IMR-90 (cell line): ENCODE results near the gene DENND1B. TPM values are rescaled to one million over a fixed set of nuclear protein-coding genes. Genes with fewer than 3 reads are reported as not detected.
A peak's percentile ranks its signal among the peaks of the same experiment; 100 is the strongest.

Source experiments
- ATAC-seq: fragments of 200-7000 bp; cut with Tn5 transposase; 2 replicates; pipeline ENCODE4 v1.9.1; 2020; ENCODE audit warnings: low read depth, mild to moderate bottlenecking, moderate library complexity
- BruUV-seq: library from RNA; stranded (reverse); fragments of 400-500 nt; replicated peaks from 2 replicates; lab custom pipeline; 2021; lab: Mats Ljungman, UMichigan
- CTCF ChIA-PET: fragments of 300-600 bp; formaldehyde crosslinking; extraction: SDS; loops from one replicate; lab custom pipeline; 2021; ENCODE audit warnings: antibody characterized with exemption; lab: Yijun Ruan, JAX
- POLR2A ChIA-PET: fragments of 300-600 bp; sonication (Branson Sonifier 250); formaldehyde crosslinking; loops from one replicate; lab custom pipeline; 2022; ENCODE audit warnings: antibody characterized with exemption; ENCODE audit not compliant: unreplicated experiment; lab: Charles Lee
- DNase-seq: peaks from one replicate; pipeline ENCODE4 v3.0.0; 2013
- H2AFZ ChIP-seq: replicated peaks from 2 replicates; pipeline ENCODE3; 2013; ENCODE audit warnings: low read length, mild to moderate bottlenecking; ENCODE audit not compliant: poor library complexity
- H2AK5ac ChIP-seq: 2 replicates; pipeline ENCODE4 v1.6.1; 2013; ENCODE audit warnings: low read depth, low read length, inconsistent platforms
- H2AK9ac ChIP-seq: replicated peaks from 2 replicates; pipeline ENCODE3; 2013; ENCODE audit warnings: mild to moderate bottlenecking, low read depth, low read length, moderate library complexity; ENCODE audit not compliant: poor library complexity
- H2BK120ac ChIP-seq: 2 replicates; pipeline ENCODE4 v1.6.1; 2013; ENCODE audit warnings: low read depth, low read length, inconsistent platforms
- H2BK15ac ChIP-seq: 3 replicates; pipeline ENCODE4 v1.6.1; 2013; ENCODE audit warnings: low read depth, low read length, inconsistent platforms
- H2BK20ac ChIP-seq: 2 replicates; pipeline ENCODE4 v1.6.1; 2013; ENCODE audit warnings: low read depth, mild to moderate bottlenecking, inconsistent platforms, low read length, moderate library complexity
- H2BK5ac ChIP-seq: 2 replicates; pipeline ENCODE4 v1.6.1; 2013; ENCODE audit warnings: mild to moderate bottlenecking, low read depth, low read length, inconsistent platforms; ENCODE audit not compliant: poor library complexity, severe bottlenecking
- H3K14ac ChIP-seq: replicated peaks from 2 replicates; pipeline ENCODE4 v1.6.1; 2013; ENCODE audit warnings: low read depth, low read length, inconsistent platforms
- H3K18ac ChIP-seq: 2 replicates; pipeline ENCODE4 v1.6.1; 2013; ENCODE audit warnings: low read depth, low read length, control low read depth
- H3K23ac ChIP-seq: 2 replicates; pipeline ENCODE4 v1.6.1; 2013; ENCODE audit warnings: low read depth, low read length, inconsistent platforms
- H3K27ac ChIP-seq: 2 replicates; pipeline ENCODE4 v1.5.1; 2013; ENCODE audit warnings: mild to moderate bottlenecking, control low read depth, low read length; ENCODE audit not compliant: insufficient read depth
- H3K27me3 ChIP-seq: 2 replicates; pipeline ENCODE4 v1.6.1; 2013; ENCODE audit warnings: low read length; ENCODE audit not compliant: control insufficient read depth, insufficient read depth
- H3K36me3 ChIP-seq: 2 replicates; pipeline ENCODE4 v1.6.1; 2013; ENCODE audit warnings: low read length, mixed read lengths; ENCODE audit not compliant: control insufficient read depth, insufficient read depth
- H3K4ac ChIP-seq: 2 replicates; pipeline ENCODE4 v1.6.1; 2013; ENCODE audit warnings: low read depth, low read length, inconsistent platforms
- H3K4me1 ChIP-seq: 2 replicates; pipeline ENCODE4 v1.6.1; 2013; ENCODE audit warnings: low read length, mixed read lengths; ENCODE audit not compliant: control insufficient read depth, insufficient read depth
- H3K4me2 ChIP-seq: 2 replicates; pipeline ENCODE4 v1.6.1; 2013; ENCODE audit warnings: low read depth, mild to moderate bottlenecking, control low read depth, low read length, moderate library complexity
- H3K4me3 ChIP-seq: 2 replicates; pipeline ENCODE4 v1.5.1; 2013; ENCODE audit warnings: low read depth, mild to moderate bottlenecking, control low read depth, low read length, moderate library complexity; ENCODE audit not compliant: insufficient read depth
- H3K56ac ChIP-seq: 2 replicates; pipeline ENCODE4 v1.6.1; 2013; ENCODE audit warnings: low read length, inconsistent platforms; ENCODE audit not compliant: insufficient read depth; ENCODE audit errors: extremely low read depth
- H3K79me1 ChIP-seq, 2 experiments: 2 replicates each; pipeline ENCODE4 v1.6.1; 2013; ENCODE audit warnings: low read length in 2 of 2, inconsistent platforms in 1 of 2, low read depth in 1 of 2
- H3K9ac ChIP-seq: 2 replicates; pipeline ENCODE4 v1.6.1; 2013; ENCODE audit warnings: low read depth, low read length, control low read depth
- H3K9me1 ChIP-seq: 2 replicates; pipeline ENCODE4 v1.6.1; 2013; ENCODE audit warnings: low read length, inconsistent platforms; ENCODE audit not compliant: insufficient read depth
- H3K9me3 ChIP-seq: 2 replicates; pipeline ENCODE4 v1.6.1; 2013; ENCODE audit warnings: low read length; ENCODE audit not compliant: control insufficient read depth, insufficient read depth
- H4K20me1 ChIP-seq: 2 replicates; pipeline ENCODE4 v1.6.1; 2013; ENCODE audit warnings: low read length, inconsistent platforms; ENCODE audit not compliant: insufficient read depth
- H4K5ac ChIP-seq: 2 replicates; pipeline ENCODE4 v1.6.1; 2013; ENCODE audit warnings: mild to moderate bottlenecking, low read depth, low read length, control low read depth
- H4K8ac ChIP-seq, 2 experiments: 2 replicates each; pipeline ENCODE4 v1.6.1; 2013; ENCODE audit warnings: low read depth in 2 of 2, low read length in 2 of 2, control low read depth in 1 of 2, inconsistent platforms in 1 of 2
- H4K91ac ChIP-seq: 2 replicates; pipeline ENCODE4 v1.6.1; 2013; ENCODE audit warnings: low read depth, low read length, inconsistent platforms; ENCODE audit not compliant: insufficient read depth
- BHLHE40 ChIP-seq: fragments of 150-350 bp; IDR thresholded peaks from 2 replicates; pipeline ENCODE4 v1.6.1; 2016; ENCODE audit warnings: mild to moderate bottlenecking, low read depth, low read length
- CEBPB ChIP-seq: IDR thresholded peaks from 2 replicates; pipeline ENCODE4 v1.6.1; 2012; ENCODE audit warnings: low read depth, low read length, improper control_type of control experiment
- CHD1 ChIP-seq: IDR thresholded peaks from 2 replicates; pipeline ENCODE4 v1.6.1; 2012; ENCODE audit warnings: low read depth, low read length, improper control_type of control experiment
- MXI1 ChIP-seq: IDR thresholded peaks from 2 replicates; pipeline ENCODE4 v1.6.1; 2012; ENCODE audit warnings: low read depth, mild to moderate bottlenecking, low read length, moderate library complexity, borderline replicate concordance
- NFE2L2 ChIP-seq: fragments of 150-350 bp; IDR thresholded peaks from 2 replicates; pipeline ENCODE4 v1.6.1; 2016; ENCODE audit warnings: low read depth, mild to moderate bottlenecking, low read length
- RAD21 ChIP-seq: IDR thresholded peaks from 2 replicates; pipeline ENCODE4 v1.6.1; 2012; ENCODE audit warnings: low read length, improper control_type of control experiment
- SMC3 ChIP-seq: fragments of 150-350 bp; IDR thresholded peaks from 2 replicates; pipeline ENCODE4 v1.6.1; 2016; ENCODE audit warnings: low read depth, mild to moderate bottlenecking, antibody characterized with exemption, low read length, moderate library complexity
- USF2 ChIP-seq: fragments of 150-350 bp; IDR thresholded peaks from 2 replicates; pipeline ENCODE4 v1.6.1; 2017; ENCODE audit warnings: mild to moderate bottlenecking, antibody characterized with exemption, low read length, low read depth
- WGBS, 2 experiments: methylation state at CpG; one replicate each; pipeline versions ENCODE4 v1.1.5 to v1.1.7; 2013; ENCODE audit warnings: missing lambda C conversion rate in 2 of 2; ENCODE audit not compliant: insufficient read length in 1 of 2; ENCODE audit errors: extremely low coverage in 2 of 2; 5-methylcytosine and 5-hydroxymethylcytosine counted together
- dilution Hi-C: fragments of 300-500 bp; cut with HindIII; formaldehyde crosslinking; loops from one replicate; pipeline ENCODE4 v1.14.3; 2018; ENCODE audit warnings: low sequenced_read_pairs; ENCODE audit not compliant: unreplicated experiment
- in situ Hi-C: fragments of 300-500 bp; cut with MboI; formaldehyde crosslinking; loops from 3 replicates; pipeline ENCODE4 v1.14.3; 2019; ENCODE audit warnings: low sequenced_read_pairs, inconsistent platforms, mixed read lengths
- intact Hi-C: fragments of 100-400 bp; cut with micrococcal nuclease; formaldehyde crosslinking; loops from 2 replicates; pipeline ENCODE4 v1.10.0; 2022
- polyA plus RNA-seq, 3 experiments: library from polyadenylated mRNA; depleted of rRNA; stranded (reverse); fragments of >200 nt; gene quantifications; 2 replicates each; pipeline ENCODE4 v1.2.3, GENCODE V29; 2012; ENCODE audit warnings: low replicate concordance in 1 of 3
- total RNA-seq: library from RNA; depleted of rRNA; stranded (reverse); fragments of >200 nt; gene quantifications from 2 replicates; pipeline ENCODE4 v1.2.3, GENCODE V29; 2012
- TF ChIP-seq, protein P1 (sequence below): fragments of 150-350 bp; IDR thresholded peaks from 2 replicates; pipeline ENCODE4 v1.6.1; 2016; ENCODE audit warnings: low read depth, mild to moderate bottlenecking, low read length, moderate library complexity, borderline replicate concordance

Gene DENND1B
- total and polyA plus RNA-seq, 2 of the 4 experiments (the other 2 are of a cell fraction): 4.0 to 24.2 TPM

DNA sequence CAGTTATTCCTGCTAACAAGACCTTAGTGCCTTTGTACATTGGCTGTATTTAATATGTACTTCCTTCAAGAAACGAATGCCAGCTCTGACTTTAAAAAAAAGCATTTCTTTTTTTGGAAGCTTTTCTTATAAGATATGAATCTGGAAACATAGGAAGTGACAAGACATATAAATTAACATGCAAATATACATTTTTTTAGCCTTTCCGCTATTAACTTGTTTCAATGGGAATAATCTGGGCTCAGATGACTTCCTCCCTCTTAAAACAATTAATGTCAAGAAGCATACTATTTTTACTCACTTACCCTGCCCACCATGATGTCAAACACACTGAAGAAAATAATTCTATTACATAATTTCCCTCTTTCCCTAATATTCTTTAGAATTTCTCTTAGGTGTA is 1.4 kb downstream of the DENND1B start:
- dilution Hi-C loops (no loop called here), intact Hi-C loops (loop anchor here (5.0 kb wide), 1 partner anchor 157 kb away; no protein-coding TSS in a partner anchor), in situ Hi-C loops (no loop called here)
- H2BK5ac ChIP-seq: peak overlapping the region; percentile 94
- TF ChIP-seq RAD21: no peak
- TF ChIP-seq USF2: no peak
- TF ChIP-seq, protein P1, sequence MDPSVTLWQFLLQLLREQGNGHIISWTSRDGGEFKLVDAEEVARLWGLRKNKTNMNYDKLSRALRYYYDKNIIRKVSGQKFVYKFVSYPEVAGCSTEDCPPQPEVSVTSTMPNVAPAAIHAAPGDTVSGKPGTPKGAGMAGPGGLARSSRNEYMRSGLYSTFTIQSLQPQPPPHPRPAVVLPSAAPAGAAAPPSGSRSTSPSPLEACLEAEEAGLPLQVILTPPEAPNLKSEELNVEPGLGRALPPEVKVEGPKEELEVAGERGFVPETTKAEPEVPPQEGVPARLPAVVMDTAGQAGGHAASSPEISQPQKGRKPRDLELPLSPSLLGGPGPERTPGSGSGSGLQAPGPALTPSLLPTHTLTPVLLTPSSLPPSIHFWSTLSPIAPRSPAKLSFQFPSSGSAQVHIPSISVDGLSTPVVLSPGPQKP: no peak
- TF ChIP-seq NFE2L2: no peak
- no peak for TF ChIP-seq CHD1
- TF ChIP-seq CEBPB: no peak
- no peak for TF ChIP-seq SMC3
- TF ChIP-seq BHLHE40: no peak
- no peak for TF ChIP-seq MXI1
- 0 out of 2 replicates have a peak overlapping the region, but pooled peaks have one; percentile 14 for H3K4me3 ChIP-seq
- no peak overlapping the region for H3K4ac ChIP-seq
- no TSS peak for BruUV-seq
- H4K5ac ChIP-seq: no peak overlapping the region
- WGBS, 2 experiments: no CpG with 5 or more reads among the region's 2 CpGs
- H4K20me1 ChIP-seq: no peaks in the 10 kb centered on the region
- H3K36me3 ChIP-seq: no peaks in the 10 kb centered on the region
- ATAC-seq (no peak), DNase-seq (no peak)
- H4K91ac ChIP-seq: no peak overlapping the region
- peaks cover 17 to 31% of the 10 kb centered on the region in 2 experiments for H3K79me1 ChIP-seq
- 0 out of 3 replicates have a peak overlapping the region, but pooled peaks have one; percentile 57 for H2BK15ac ChIP-seq
- H3K56ac ChIP-seq: no peak overlapping the region
- H3K9me1 ChIP-seq: peaks cover 11% of the 10 kb centered on the region
- H3K23ac ChIP-seq: peak overlapping the region; percentile 30
- no peak overlapping the region for H2AFZ ChIP-seq
- H2AK5ac ChIP-seq: no peak overlapping the region
- CTCF ChIA-PET: no interaction called here
- H3K4me1 ChIP-seq: peaks cover 7% of the 10 kb centered on the region
- H2BK120ac ChIP-seq: no peak overlapping the region
- POLR2A ChIA-PET: no interaction called here
- H2AK9ac ChIP-seq: no peak overlapping the region
- no peak overlapping the region; the same call in 1 of the 2 replicates for H3K9ac ChIP-seq
- no peaks in the 10 kb centered on the region for H3K27me3 ChIP-seq
- H3K18ac ChIP-seq: no peak overlapping the region
- H2BK20ac ChIP-seq: no peak overlapping the region
- peak overlapping the region; percentile 96 for H3K4me2 ChIP-seq
- H3K14ac ChIP-seq: 0 out of 2 replicates have a peak overlapping the region, but pooled peaks have one; percentile 11
- no peak overlapping the region; a peak in 2 of 4 replicates for H4K8ac ChIP-seq
- H3K9me3 ChIP-seq: no peaks in the 10 kb centered on the region
- no peak overlapping the region for H3K27ac ChIP-seq
